SK-N-SH (cell line): ENCODE measurements around the gene ZNF766. TPM values are rescaled to one million over a fixed set of nuclear protein-coding genes. Genes with fewer than 3 reads are reported as not detected.

ENCODE experiments used
- CTCF ChIA-PET: fragments of 300-600, 350-600 bp; formaldehyde crosslinking; extraction: SDS; loops from one replicate; lab custom pipeline; 2021; lab: Yijun Ruan, JAX
- POLR2A ChIA-PET: fragments of 350-600 bp; sonication (Branson Sonifier 250); formaldehyde crosslinking; extraction: SDS; loops from one replicate; lab custom pipeline; 2020; ENCODE audit warnings: antibody characterized with exemption, inconsistent platforms; lab: Yijun Ruan, JAX
- DNase-seq: peaks from one replicate; pipeline ENCODE4 v3.0.0; 2012
- H2AFZ ChIP-seq: fragments of 200-600 bp; sonication (generic); 2 replicates; pipeline ENCODE4 v1.8.1; 2016; ENCODE audit warnings: antibody characterized with exemption, mild to moderate bottlenecking, low read depth
- H3F3A ChIP-seq: fragments of 200-600 bp; sonication (generic); replicated peaks from 2 replicates; pipeline ENCODE3; 2016; ENCODE audit warnings: antibody characterized with exemption, mild to moderate bottlenecking; ENCODE audit not compliant: insufficient read depth
- H3K27ac ChIP-seq, 2 experiments: fragments of 200-500 bp in 1 of 2; fragments of 200-600 bp in 1 of 2; sonication (Bioruptor generic) in 1 of 2; sonication (generic), shearing (Covaris generic) in 1 of 2; 2 replicates each; pipeline versions ENCODE4 v1.5.1 to v1.6.1; 2014 to 2016; ENCODE audit warnings: low read depth in 2 of 2, inconsistent platforms in 1 of 2, low read length in 1 of 2, mild to moderate bottlenecking in 1 of 2, mixed read lengths in 1 of 2
- H3K27me3 ChIP-seq: fragments of 200-600 bp; sonication (generic), shearing (Covaris generic); 2 replicates; pipeline ENCODE4 v1.6.1; 2016; ENCODE audit warnings: mixed run types; ENCODE audit not compliant: insufficient read depth
- H3K36me3 ChIP-seq, 2 experiments: fragments of 200-500 bp in 1 of 2; fragments of 200-600 bp in 1 of 2; sonication (Bioruptor generic) in 1 of 2; sonication (generic) in 1 of 2; replicated peaks in 1 of 2; 2 replicates each; pipeline versions ENCODE3 to v1.5.1; 2014 to 2016; ENCODE audit warnings: low read length in 1 of 2, mild to moderate bottlenecking in 1 of 2; ENCODE audit not compliant: insufficient read depth in 2 of 2, control insufficient read depth in 1 of 2
- H3K4me1 ChIP-seq, 2 experiments: fragments of 200-500 bp in 1 of 2; fragments of 200-600 bp in 1 of 2; sonication (Bioruptor generic) in 1 of 2; sonication (generic), shearing (Covaris generic) in 1 of 2; 2 replicates each; pipeline versions ENCODE4 v1.5.1 to v1.6.1; 2014 to 2016; ENCODE audit warnings: low read depth in 1 of 2, low read length in 1 of 2, mixed run types in 1 of 2; ENCODE audit not compliant: insufficient read depth in 2 of 2, control insufficient read depth in 1 of 2
- H3K4me2 ChIP-seq: fragments of 200-600 bp; sonication (generic), shearing (Covaris generic); 2 replicates; pipeline ENCODE4 v1.6.1; 2017; ENCODE audit warnings: mixed run types
- H3K4me3 ChIP-seq, 2 experiments: fragments of 200-500 bp in 1 of 2; fragments of 200-600 bp in 1 of 2; sonication (Bioruptor generic) in 1 of 2; sonication (generic), shearing (Covaris generic) in 1 of 2; 2 replicates each; pipeline versions ENCODE4 v1.5.1 to v1.8.1; 2014 to 2016; ENCODE audit warnings: low read depth in 2 of 2, inconsistent platforms in 1 of 2, low read length in 1 of 2, mild to moderate bottlenecking in 1 of 2, mixed read lengths in 1 of 2, moderate library complexity in 1 of 2
- H3K79me2 ChIP-seq: fragments of 200-600 bp; sonication (generic); 2 replicates; pipeline ENCODE4 v1.8.1; 2017; ENCODE audit warnings: mild to moderate bottlenecking; ENCODE audit not compliant: insufficient read depth
- H3K9ac ChIP-seq: fragments of 200-600 bp; sonication (generic); 2 replicates; pipeline ENCODE4 v1.6.1; 2017; ENCODE audit warnings: mixed run types
- H3K9me2 ChIP-seq: fragments of 200-600 bp; sonication (generic); 2 replicates; pipeline ENCODE4 v1.6.1; 2017; ENCODE audit warnings: mixed run types
- H3K9me3 ChIP-seq: fragments of 200-600 bp; sonication (generic); 2 replicates; pipeline ENCODE4 v1.6.1; 2017; ENCODE audit warnings: mixed run types, mild to moderate bottlenecking, moderate library complexity
- H4K20me1 ChIP-seq: fragments of 200-600 bp; sonication (generic); 2 replicates; pipeline ENCODE4 v1.6.1; 2017; ENCODE audit warnings: mild to moderate bottlenecking, mixed run types; ENCODE audit not compliant: insufficient read depth
- CHD2 ChIP-seq: fragments of 150-350 bp; IDR thresholded peaks from 2 replicates; pipeline ENCODE4 v1.6.1; 2018; ENCODE audit warnings: low read length; ENCODE audit not compliant: partially characterized antibody
- ELF1 ChIP-seq: IDR thresholded peaks from 2 replicates; pipeline ENCODE4 v1.4.0; 2012
- EP300 ChIP-seq, 2 experiments: IDR thresholded peaks; 2 replicates each; pipeline versions ENCODE4 v1.4.0 to v1.6.1; 2012; ENCODE audit warnings: borderline replicate concordance in 1 of 2, low read depth in 1 of 2, low read length in 1 of 2
- FOSL2 ChIP-seq: IDR thresholded peaks from 2 replicates; pipeline ENCODE4 v1.4.0; 2012; ENCODE audit warnings: low read depth, mild to moderate bottlenecking, moderate library complexity, borderline replicate concordance
- FOXJ3 ChIP-seq: sonication (generic); formaldehyde crosslinking; IDR thresholded peaks from 2 replicates; pipeline ENCODE4 v1.5.1; 2020; ENCODE audit warnings: mild to moderate bottlenecking, missing genetic modification reagents
- FOXM1 ChIP-seq: IDR thresholded peaks from 2 replicates; pipeline ENCODE4 v1.4.0; 2012; ENCODE audit warnings: low read depth, mild to moderate bottlenecking
- GABPA ChIP-seq: IDR thresholded peaks from 2 replicates; pipeline ENCODE4 v1.4.0; 2012; ENCODE audit warnings: low read depth, mild to moderate bottlenecking
- GATA2 ChIP-seq: sonication (generic); formaldehyde crosslinking; IDR thresholded peaks from 2 replicates; pipeline ENCODE4 v1.5.0; 2020; ENCODE audit warnings: mild to moderate bottlenecking, missing genetic modification reagents
- IRF3 ChIP-seq: fragments of 150-350 bp; IDR thresholded peaks from 2 replicates; pipeline ENCODE4 v1.6.1; 2016; ENCODE audit warnings: mild to moderate bottlenecking, low read depth, low read length
- MAX ChIP-seq: IDR thresholded peaks from 2 replicates; pipeline ENCODE4 v1.4.0; 2012; ENCODE audit warnings: low read depth
- MEF2A ChIP-seq: IDR thresholded peaks from 2 replicates; pipeline ENCODE4 v1.4.0; 2012; ENCODE audit warnings: low read depth, borderline replicate concordance
- MXI1 ChIP-seq: IDR thresholded peaks from 2 replicates; pipeline ENCODE4 v1.6.1; 2012; ENCODE audit warnings: mild to moderate bottlenecking, low read depth, low read length, improper control_type of control experiment
- NFIC ChIP-seq: IDR thresholded peaks from 2 replicates; pipeline ENCODE4 v1.4.0; 2012; ENCODE audit warnings: borderline replicate concordance
- NRF1 ChIP-seq: IDR thresholded peaks from 2 replicates; pipeline ENCODE4 v1.6.1; 2012; ENCODE audit warnings: low read depth, mild to moderate bottlenecking, low read length
- PBX3 ChIP-seq: IDR thresholded peaks from 2 replicates; pipeline ENCODE4; 2012
- POLR2AphosphoS5 ChIP-seq: IDR thresholded peaks from 2 replicates; pipeline ENCODE4 v1.6.1; 2012; ENCODE audit warnings: low read depth, low read length
- SIN3A ChIP-seq: IDR thresholded peaks from 2 replicates; pipeline ENCODE4 v1.6.1; 2012; ENCODE audit warnings: low read depth, mild to moderate bottlenecking, low read length, moderate library complexity, borderline replicate concordance
- SMC3 ChIP-seq: IDR thresholded peaks from 2 replicates; pipeline ENCODE4 v1.6.1; 2012; ENCODE audit warnings: low read depth, low read length, improper control_type of control experiment
- TAF1 ChIP-seq: IDR thresholded peaks from 2 replicates; pipeline ENCODE4 v1.6.1; 2012; ENCODE audit warnings: low read depth, mild to moderate bottlenecking, low read length, moderate library complexity, borderline replicate concordance
- TEAD4 ChIP-seq: IDR thresholded peaks from 2 replicates; pipeline ENCODE4 v1.4.0; 2012; ENCODE audit warnings: mild to moderate bottlenecking, borderline replicate concordance; ENCODE audit not compliant: insufficient read depth
- USF1 ChIP-seq: IDR thresholded peaks from 2 replicates; pipeline ENCODE4 v1.4.0; 2012; ENCODE audit warnings: low read depth, borderline replicate concordance
- YY1 ChIP-seq: IDR thresholded peaks from 2 replicates; pipeline ENCODE4 v1.4.0; 2012; ENCODE audit warnings: low read depth, mild to moderate bottlenecking
- WGBS: methylation state at CpG from one replicate; pipeline ENCODE4 v1.1.6; 2017; ENCODE audit warnings: low lambda C conversion rate; 5-methylcytosine and 5-hydroxymethylcytosine counted together
- polyA plus RNA-seq, 3 experiments: library from polyadenylated mRNA; depleted of rRNA; stranded (reverse); fragments of >200 nt; gene quantifications; 2 replicates each; pipeline ENCODE4 v1.2.3, GENCODE V29; 2012

The ZNF766 gene
- polyA plus RNA-seq, 1 of the 3 experiments (the other 2 are of a cell fraction) = 3.9 TPM

- DNase-seq = peak; percentile 93
- POLR2A ChIA-PET = interaction anchor here (1.0 to 1.4 kb wide), 3 partner anchors 9 to 63 kb away, joined by 3 to 8 read pairs (median 5); partner anchors contain the start of gene ZNF880
- H3K9ac ChIP-seq = peak within 1 kb of the TSS; percentile 93
These were observed 66.9 kb downstream of the ZNF766 start, which contains the start of gene ZNF610 for GRCh38 chr19:52336117-52336790. TSS of gene ZNF610 (plus strand) at chr19:52336243. CDS start at chr19:52349173, 12,930 bp downstream.

More at GRCh38 chr19:52336117-52336790, 66.9 kb downstream of the ZNF766 start, which contains the start of gene ZNF610:
- Histone ChIP-seq H3K9me2 (no peaks in the 10 kb centered on the region), H3K4me3 (peak within 1 kb of the TSS; percentile 92 to 98), H3K4me2 (peak within 1 kb of the TSS; percentile 88), H3K27ac (peak within 1 kb of the TSS; percentile 61 to 72), H3K36me3 (peaks cover 3 to 4% of the 10 kb centered on the region in 2 experiments), H2AFZ (peak within 1 kb of the TSS; percentile 99), H4K20me1 (no peaks in the 10 kb centered on the region), H3F3A (no peaks in the 10 kb centered on the region), H3K4me1 (no peaks in the 10 kb centered on the region; a peak in 1 of 4 replicates), H3K27me3 (no peaks in the 10 kb centered on the region), H3K79me2 (peaks cover 6% of the 10 kb centered on the region; the same call in 1 of the 2 replicates), H3K9me3 (peaks cover 6% of the 10 kb centered on the region; the same call in 1 of the 2 replicates)
- 12% methylated on average over 51 of the region's 55 CpGs for WGBS
- TF ChIP-seq IRF3 (no peak), NFIC (no peak), MEF2A (no peak), CHD2 (peak; percentile 76), USF1 (no peak), MXI1 (peak; percentile 89), GABPA (peak; percentile 82), TAF1 (peak; percentile 57; the same call in 1 of the 2 replicates), YY1 (no peak), TEAD4 (no peak), GATA2 (no peak), POLR2AphosphoS5 (peak; percentile 79), PBX3 (no peak), SIN3A (0 out of 2 replicates have a peak, but pooled peaks have one; percentile 62), MAX (peak; percentile 71), ELF1 (peak; percentile 95), FOXJ3 (CRISPR knock-in tag) (no peak), FOXM1 (no peak), EP300 (IDR thresholded peaks at IDR 0.05; ENCODE audit: borderline replicate concordance in 1 of 2, low read depth in 1 of 2, low read length in 1 of 2) (no peak), SMC3 (no peak), FOSL2 (no peak), NRF1 (peak; percentile 80)
- CTCF ChIA-PET = no interaction called here
